GM12878 (cell line): ENCODE data around the gene TMEM151A. TPM values are rescaled to one million over a fixed set of nuclear protein-coding genes. Genes with fewer than 3 reads are reported as not detected.

ENCODE experiments used
- BCL3 ChIP-seq: IDR thresholded peaks from 2 replicates; pipeline ENCODE4 v1.6.1; 2011; ENCODE audit warnings: borderline replicate concordance, low read depth, mild to moderate bottlenecking, moderate library complexity, low read length; ENCODE audit not compliant: insufficient read depth, poor library complexity, severe bottlenecking
- BCLAF1 ChIP-seq: fragments of 450-650 bp; IDR thresholded peaks from 2 replicates; pipeline ENCODE4 v1.6.1; 2017; ENCODE audit warnings: antibody characterized with exemption, mild to moderate bottlenecking, moderate library complexity
- CTCF ChIP-seq, 3 experiments: IDR thresholded peaks in 2 of 3; conservative IDR thresholded peaks in 1 of 3; 2 replicates each; pipeline ENCODE4 v1.5.1; 2011; ENCODE audit warnings: low read depth in 3 of 3, low read length in 3 of 3, mild to moderate bottlenecking in 3 of 3, control low read depth in 2 of 3, moderate library complexity in 2 of 3, inconsistent platforms in 1 of 3, mixed read lengths in 1 of 3; ENCODE audit not compliant: control insufficient read depth in 2 of 3, insufficient read depth in 1 of 3; ENCODE audit errors: extremely low read depth in 1 of 3
- EED ChIP-seq: sonication (generic); IDR thresholded peaks from 2 replicates; pipeline ENCODE4 v1.6.1; 2016; ENCODE audit warnings: antibody characterized with exemption, low read depth
- IKZF2 ChIP-seq, 2 experiments: fragments of 450-650 bp; IDR thresholded peaks; 2 replicates each; pipeline ENCODE4 v1.6.1; 2017; ENCODE audit warnings: mild to moderate bottlenecking in 2 of 2, moderate library complexity in 2 of 2
- IRF3 ChIP-seq: fragments of 450-650 bp; IDR thresholded peaks from 2 replicates; pipeline ENCODE4 v1.6.1; 2014; ENCODE audit warnings: mild to moderate bottlenecking
- JUNB ChIP-seq: IDR thresholded peaks from 2 replicates; pipeline ENCODE4 v1.6.1; 2016; ENCODE audit warnings: antibody characterized with exemption, mild to moderate bottlenecking
- NR2F1 ChIP-seq: fragments of 450-650 bp; conservative IDR thresholded peaks from 2 replicates; pipeline ENCODE4 v1.6.1; 2017; ENCODE audit warnings: mild to moderate bottlenecking
- RCOR1 ChIP-seq: conservative IDR thresholded peaks from 2 replicates; pipeline ENCODE4 v1.6.1; 2012; ENCODE audit warnings: low read depth, low read length, improper control_type of control experiment
- RELA ChIP-seq: fragments of 450-650 bp; IDR thresholded peaks from 2 replicates; pipeline ENCODE4 v1.8.0; 2014; ENCODE audit warnings: borderline replicate concordance; ENCODE audit not compliant: partially characterized antibody
- RFX5 ChIP-seq: IDR thresholded peaks from 2 replicates; pipeline ENCODE4 v1.6.1; 2011; ENCODE audit warnings: low read depth, low read length, improper control_type of control experiment
- ZBTB40 ChIP-seq: fragments of 450-650 bp; IDR thresholded peaks from 2 replicates; pipeline ENCODE4 v1.6.1; 2016; ENCODE audit warnings: mild to moderate bottlenecking, moderate library complexity, borderline replicate concordance
- ZZZ3 ChIP-seq: IDR thresholded peaks from 2 replicates; pipeline ENCODE4 v1.6.1; 2011; ENCODE audit warnings: low read depth; ENCODE audit not compliant: control insufficient read depth, insufficient read length
- polyA plus RNA-seq, 11 experiments: library from polyadenylated mRNA; depleted of rRNA in 4 of 11; unstranded in 6 of 11; stranded (reverse) in 5 of 11; fragments of >200 nt; fragmentation: Nextera tagmentation in 4 of 11; fragmentation: Illumina TruSeq in 1 of 11; extraction: Ambion mirVana in 4 of 11; extraction: Trizol in 1 of 11; gene quantifications; 1 replicate in 1 of 11; 2 replicates in 10 of 11; pipeline versions ENCODE4 v1.2.1 to v1.2.3, GENCODE V29; 2011 to 2016; ENCODE audit warnings: inconsistent platforms in 2 of 11, missing spikeins in 2 of 11, low read depth in 1 of 11
- total RNA-seq, 4 experiments: library from RNA; depleted of rRNA in 3 of 4; stranded (reverse); fragments of >200 nt in 3 of 4; fragmentation: Illumina TruSeq in 1 of 4; extraction: Trizol in 1 of 4; gene quantifications; 2 replicates each; pipeline versions ENCODE4 v1.2.1 to v1.2.3, GENCODE V29; 2013 to 2021
- TF ChIP-seq, protein P1 (sequence below): IDR thresholded peaks from 2 replicates; pipeline ENCODE4 v1.6.1; 2011; ENCODE audit warnings: low read depth, low read length, improper control_type of control experiment, borderline replicate concordance

The TMEM151A gene
- total and polyA plus RNA-seq, 10 of the 15 experiments (the other 5 are each of a cell fraction or from before 2014, with no cell fraction given), result not detected

GRCh38 chr11:66336234-66337102 is 44.8 kb downstream of the TMEM151A start, which contains the start of gene RIN1 (continued):
- peak; percentile 45 for TF ChIP-seq BCL3
- TF ChIP-seq, protein P1, sequence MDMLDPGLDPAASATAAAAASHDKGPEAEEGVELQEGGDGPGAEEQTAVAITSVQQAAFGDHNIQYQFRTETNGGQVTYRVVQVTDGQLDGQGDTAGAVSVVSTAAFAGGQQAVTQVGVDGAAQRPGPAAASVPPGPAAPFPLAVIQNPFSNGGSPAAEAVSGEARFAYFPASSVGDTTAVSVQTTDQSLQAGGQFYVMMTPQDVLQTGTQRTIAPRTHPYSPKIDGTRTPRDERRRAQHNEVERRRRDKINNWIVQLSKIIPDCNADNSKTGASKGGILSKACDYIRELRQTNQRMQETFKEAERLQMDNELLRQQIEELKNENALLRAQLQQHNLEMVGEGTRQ, result no peak; the same call in 1 of the 2 replicates
- peak; percentile 16 for TF ChIP-seq RELA
- TF ChIP-seq IRF3, result 0 out of 2 replicates have a peak, but pooled peaks have one; percentile 4
- peak; percentile 35; the same call in 1 of the 2 replicates for TF ChIP-seq EED
- TF ChIP-seq JUNB, result peak; percentile 52; the same call in 1 of the 2 replicates
- TF ChIP-seq CTCF (IDR thresholded peaks at IDR 0.05 in 2 of 3, conservative IDR thresholded peaks at IDR 0.05 in 1 of 3; ENCODE audit: control insufficient read depth in 2 of 3, extremely low read depth in 1 of 3, insufficient read depth in 1 of 3, low read depth in 3 of 3, low read length in 3 of 3), result peak; percentile 23 to 57 (median 30); a peak in 4 of 6 replicates
- peak; percentile 73 to 81; a peak in 3 of 4 replicates for TF ChIP-seq IKZF2 (IDR thresholded peaks at IDR 0.05)
- TF ChIP-seq ZBTB40, result 0 out of 2 replicates have a peak, but pooled peaks have one; percentile 10
- TF ChIP-seq ZZZ3, result no peak
- peak; percentile 98 for TF ChIP-seq NR2F1
- TF ChIP-seq RCOR1, result no peak; the same call in 1 of the 2 replicates
- no peak for TF ChIP-seq RFX5
- no peak for TF ChIP-seq BCLAF1
